Activated CD4-positive, alpha-beta T cell treated with anti-CD3 and anti-CD28 coated beads, Interleukin-2, amount 50 U/mL, for 16 hours (primary cell): ENCODE measurements around the gene IFT81.

Experiments
- DNase-seq: peaks from one replicate; pipeline ENCODE4 v3.0.0-alpha.2; 2020

Gene IFT81

DNA sequence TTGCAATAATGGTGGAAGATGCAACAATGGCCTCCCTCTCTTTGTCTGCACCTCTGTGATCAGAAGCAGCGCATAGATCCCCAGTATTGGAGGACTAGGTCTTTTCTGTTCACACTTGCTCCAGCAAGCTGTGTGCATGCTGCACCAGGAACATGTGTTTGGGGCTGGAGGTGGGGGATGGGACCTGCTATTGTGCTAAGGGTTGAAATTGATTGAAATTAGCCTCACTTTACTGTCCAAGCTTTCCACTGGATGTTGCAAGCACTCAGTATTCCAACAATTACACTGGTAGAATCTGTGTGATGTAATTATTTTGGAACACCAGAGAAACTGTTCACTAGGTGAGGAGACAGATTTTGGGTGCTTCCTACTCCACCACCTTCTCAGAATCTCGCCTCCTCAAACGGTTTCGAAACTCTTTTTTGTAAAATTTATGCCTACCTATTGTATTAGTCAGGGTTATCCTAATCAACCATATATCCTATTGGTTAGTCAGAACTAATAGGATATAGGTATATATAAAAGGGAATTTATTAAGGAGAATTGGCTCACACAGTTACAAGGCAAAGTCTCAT is 35.6 kb downstream of the IFT81 start:
- no peak for DNase-seq

DNA sequence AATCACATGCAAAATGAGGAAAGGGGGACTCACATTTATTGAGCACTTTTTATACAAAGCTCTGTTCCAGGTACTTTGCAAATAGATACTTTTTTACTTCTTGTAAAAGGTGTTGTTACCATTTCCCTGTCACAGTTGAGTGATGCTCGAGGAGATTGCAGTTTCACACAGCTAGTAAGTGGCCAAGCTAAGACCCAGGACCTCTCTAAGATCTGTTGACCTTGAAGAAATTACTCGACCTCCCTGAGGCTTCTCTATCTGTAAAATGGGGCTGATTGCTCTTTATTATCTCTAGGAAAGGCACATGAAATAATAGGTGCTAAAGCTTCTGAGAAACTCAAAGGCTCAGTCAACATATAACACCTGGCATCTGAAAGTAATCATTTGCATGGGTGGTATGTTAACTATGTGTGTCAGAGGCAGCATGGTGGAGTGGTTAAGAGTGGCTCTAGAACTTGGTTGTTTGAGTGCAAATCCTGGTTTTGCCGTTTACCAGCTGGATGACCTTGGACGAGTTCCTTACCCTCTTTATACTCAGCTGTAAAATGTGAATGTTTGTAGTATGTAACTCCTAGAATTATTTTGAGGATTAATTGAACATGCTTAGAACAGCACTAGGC is 41.5 kb downstream of the IFT81 start:
- DNase-seq = no peak

DNA sequence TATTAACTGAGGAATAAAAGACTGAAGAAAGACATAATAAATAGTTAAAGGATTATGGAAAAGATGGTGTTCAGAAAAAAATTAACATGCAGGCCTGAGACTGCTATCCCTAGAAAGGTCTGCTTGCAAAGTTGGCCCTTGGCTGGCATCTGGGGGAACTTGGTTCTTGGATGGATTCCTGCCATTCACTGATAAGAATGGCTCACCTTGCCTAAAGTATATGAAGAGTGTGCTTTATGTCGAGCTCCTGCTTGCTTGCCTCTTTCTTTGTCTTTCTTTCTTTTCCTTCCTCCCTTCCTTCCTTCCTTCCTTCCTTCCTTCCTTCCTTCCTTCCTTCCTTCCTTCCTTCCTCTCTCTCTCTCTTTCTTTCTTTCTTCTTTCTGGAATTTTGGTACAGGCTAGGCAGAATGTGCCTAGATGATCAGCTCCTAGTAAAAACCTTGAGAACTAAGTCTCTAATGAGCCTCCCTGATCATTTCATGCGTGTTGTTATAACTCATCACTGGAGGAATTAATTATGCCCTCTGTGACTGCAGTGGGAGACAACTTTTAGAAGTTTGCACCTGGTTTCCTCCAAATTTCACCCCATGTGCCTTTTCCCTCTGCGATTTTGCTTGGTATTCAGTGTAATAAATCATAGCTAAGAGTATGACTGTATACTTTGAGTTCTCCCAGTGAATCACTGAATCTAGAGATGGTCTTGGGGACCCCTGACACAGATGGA is 44.7 kb downstream of the IFT81 start:
- no peak for DNase-seq

DNA sequence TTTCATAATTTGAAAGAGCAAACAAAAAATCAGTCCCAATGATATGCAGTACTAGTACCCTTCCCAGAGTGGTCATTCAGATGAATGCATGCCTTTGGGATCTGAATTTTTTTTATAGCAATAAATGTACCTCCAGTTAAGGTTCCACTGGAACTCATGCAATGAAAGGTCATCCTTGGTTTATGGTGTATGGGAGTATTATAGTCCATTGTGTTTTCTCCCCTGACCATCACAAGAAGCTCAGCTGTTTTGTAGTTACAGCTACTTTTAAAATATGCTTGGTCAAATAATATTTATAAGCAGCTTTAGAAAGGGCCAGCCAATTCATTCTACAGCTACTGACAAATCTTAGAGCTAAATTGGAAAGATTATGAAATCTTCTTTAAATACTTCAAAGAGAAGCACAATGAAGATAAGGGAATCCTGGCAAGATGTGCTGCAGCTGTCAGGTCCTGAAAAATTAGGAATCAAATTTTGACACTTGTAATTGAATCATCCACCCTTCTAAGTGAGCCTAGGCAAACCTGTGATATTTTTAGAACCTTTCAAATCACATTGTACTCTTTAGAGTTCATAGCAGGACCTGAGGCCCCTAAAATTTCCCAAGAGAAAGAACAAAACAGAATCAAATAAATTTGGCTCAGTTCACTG is 46.5 kb downstream of the IFT81 start:
- DNase-seq = no peak

DNA sequence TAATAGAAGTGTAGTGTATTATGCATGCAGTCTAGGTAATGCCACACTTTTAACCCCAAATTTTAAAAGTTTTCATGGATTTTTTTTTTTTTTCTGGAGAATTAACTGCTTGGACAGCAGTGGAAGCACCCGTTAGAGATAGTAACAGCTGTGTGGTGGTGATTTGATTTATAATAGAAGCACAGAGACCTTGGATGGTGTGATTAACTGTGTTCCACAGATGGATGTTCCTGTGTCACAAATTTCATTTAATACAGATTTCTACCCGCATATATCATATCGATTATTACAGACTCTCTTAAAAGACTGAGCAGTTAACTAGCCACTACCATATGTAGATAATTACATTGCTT is 47.0 kb downstream of the IFT81 start:
- DNase-seq = no peak

DNA sequence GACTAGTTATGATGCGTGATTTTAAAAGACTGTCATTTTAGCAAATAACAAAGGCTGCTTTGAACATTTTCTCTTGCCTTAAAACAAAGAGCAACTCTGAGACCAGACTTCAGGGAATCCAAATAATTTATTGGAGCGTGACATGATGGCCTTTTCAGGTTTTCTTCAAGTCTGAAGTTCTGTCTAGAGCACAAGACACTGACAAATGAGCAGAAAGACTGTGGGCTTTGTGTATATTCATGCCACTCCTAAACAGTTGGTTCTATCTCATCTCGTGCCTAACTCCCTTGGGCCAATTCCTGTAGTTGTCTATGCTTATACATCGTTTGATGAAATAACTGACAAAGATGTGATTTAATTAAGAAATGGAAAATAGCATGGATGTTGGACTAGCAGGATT is 47.5 kb downstream of the IFT81 start:
- no peak for DNase-seq

DNA sequence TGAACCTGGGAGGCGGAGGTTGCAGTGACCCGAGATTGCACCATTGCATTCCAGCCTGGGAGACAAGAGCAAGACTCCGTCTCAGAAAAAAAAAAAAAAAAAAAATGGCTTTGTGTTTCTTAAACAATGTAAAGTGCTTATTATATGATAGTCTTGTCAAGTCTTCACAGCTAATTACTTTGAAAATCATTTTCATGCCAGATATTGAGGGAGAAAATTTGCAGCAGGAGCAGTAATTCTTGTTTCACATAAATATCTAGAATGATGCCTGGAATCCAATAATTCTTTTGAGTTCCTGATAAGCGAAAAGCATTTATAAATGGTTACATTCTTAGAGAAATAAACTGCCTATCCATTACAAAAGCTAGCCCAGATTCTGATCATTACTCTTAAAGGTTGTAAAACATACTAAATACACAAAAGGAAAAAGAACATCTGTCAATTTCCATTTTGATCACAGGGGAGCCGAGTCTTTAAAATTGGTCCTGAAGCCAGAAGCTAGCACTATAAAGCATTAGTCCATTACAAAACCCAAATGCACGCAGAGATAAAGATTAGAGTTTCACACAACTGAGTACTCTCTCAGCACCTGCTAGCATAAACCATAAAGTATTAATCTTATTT is 50.3 kb downstream of the IFT81 start:
- DNase-seq = no peak

DNA sequence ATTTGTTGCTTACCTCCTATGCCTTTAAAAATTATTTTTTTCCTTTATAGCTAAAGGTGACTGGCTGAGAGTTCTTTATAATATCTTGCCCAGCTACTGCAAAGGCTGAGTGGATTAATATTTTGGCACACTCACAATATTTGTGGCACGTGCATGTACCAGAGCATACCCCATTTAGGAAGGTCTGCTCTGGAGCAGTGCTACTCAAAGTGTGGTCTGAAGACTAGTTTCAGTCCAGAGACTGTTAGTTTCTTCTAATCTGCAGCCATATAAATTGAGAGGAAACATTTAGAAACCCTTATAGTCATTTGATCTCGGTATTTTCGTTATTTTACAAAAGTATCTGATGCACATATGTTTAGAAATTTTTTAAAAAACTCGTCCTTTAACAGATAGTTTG is 51.0 kb downstream of the IFT81 start:
- DNase-seq = no peak

DNA sequence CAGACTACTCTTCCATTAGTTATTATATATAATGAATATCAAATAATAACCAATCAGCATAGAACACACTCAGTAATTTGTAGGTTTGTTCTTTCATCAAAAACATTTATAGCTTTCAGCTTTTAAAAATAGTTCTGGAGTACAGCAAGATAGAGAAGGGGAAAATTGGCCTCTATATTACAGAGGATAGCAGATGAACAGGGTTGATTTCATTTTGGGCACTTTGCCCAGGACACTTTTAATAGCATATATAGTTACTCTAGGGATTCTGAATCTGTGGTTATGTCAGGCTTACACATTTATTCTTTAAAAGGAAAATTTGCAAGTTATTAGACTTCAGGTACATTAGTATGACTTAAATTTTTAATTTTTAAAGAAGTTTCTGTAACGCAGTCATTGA is 52.6 kb downstream of the IFT81 start:
- DNase-seq = no peak

DNA sequence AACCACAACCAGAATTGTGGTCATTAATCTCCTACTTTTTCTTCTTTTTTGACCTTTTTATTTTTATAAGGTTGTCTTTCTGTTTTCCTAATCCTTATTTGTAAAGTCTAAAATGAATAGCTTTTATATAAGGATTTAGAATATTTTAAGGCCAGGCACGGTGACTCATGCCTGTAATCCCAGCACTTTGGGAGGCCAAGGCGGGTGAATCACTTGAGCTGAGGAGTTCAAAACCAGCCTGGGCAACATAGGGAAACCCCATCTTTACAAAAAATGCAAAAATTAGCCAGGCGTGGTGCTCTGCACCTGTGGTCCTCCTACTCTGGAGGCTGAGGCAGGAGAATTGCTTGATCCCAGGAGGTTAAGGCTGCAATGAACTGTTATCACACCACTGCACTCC is 55.1 kb downstream of the IFT81 start:
- no peak for DNase-seq

DNA sequence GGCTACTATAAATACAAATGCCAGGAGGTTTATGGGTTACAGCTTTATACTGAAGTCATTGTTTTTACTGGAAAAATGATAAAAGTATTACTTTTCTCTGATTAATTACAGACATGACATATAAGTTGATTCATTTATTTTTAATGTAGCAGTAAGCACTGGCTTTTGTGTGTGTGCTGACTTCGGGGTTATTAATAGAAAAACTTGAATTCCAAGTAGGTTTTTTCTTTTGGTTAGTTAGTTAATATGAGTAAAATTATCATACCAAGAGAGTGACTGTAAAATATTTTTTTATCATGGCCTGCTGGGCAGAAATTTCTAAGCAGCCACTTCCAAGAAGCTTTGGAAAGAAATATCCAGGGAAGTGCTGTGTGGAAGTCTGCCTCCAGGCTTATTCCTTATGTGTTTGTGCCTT is 56.4 kb downstream of the IFT81 start:
- DNase-seq = no peak

DNA sequence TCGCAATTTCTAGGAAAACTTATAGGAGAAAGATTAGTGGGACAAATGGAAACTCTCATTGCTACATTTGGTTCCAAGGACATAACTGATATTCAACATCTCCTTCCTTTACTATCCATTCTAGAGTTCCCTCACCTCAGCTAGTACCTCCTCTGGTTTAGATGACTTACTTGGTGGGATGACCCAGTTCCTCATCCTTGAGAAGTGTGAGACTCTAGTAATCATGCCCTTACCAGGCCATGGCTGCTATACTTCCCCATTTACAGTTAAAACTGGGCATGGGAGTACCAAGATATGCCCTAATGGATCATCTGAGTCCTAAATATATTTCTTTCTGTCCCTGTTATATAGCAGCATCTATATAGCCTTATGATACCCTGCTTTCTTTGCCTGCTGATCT is 58.1 kb downstream of the IFT81 start:
- DNase-seq = no peak

DNA sequence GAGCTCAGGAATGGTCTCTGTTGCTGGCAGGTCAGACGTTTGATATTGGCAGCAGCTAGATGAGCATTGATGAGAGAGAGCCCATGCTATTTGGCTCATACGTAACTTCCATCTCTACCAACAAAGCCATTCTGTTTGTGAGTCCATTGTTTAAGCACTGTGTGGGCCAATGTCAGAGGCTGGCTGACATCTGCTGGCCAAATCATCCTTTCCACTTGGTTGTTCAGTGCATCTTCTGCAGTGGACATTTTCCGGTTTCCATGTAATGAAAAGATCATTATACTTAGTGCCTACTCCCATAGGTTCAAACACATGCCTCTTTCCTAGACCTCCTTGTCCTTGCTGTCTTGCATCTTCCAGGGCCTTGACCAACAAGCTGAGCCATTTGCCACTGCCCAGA is 59.2 kb downstream of the IFT81 start:
- no peak for DNase-seq

DNA sequence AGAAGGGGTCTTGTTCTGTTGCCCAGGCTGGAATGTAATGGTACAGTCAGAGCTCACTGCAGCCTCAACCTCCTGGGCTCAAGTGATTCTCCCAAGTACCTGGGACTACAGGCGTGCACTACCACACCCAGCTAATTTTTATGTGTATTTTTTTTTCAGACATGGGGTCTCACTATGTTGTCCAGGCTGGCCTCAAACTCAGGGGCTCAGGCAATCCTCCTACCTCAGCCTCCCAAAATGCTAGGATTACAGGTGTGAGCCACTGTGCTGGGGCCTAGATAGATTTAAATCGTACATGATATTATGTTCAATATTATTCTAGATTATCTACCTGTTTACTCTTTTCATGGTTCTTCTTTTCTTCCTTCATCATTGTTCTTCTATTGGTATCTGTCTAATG is 61.5 kb downstream of the IFT81 start:
- no peak for DNase-seq

DNA sequence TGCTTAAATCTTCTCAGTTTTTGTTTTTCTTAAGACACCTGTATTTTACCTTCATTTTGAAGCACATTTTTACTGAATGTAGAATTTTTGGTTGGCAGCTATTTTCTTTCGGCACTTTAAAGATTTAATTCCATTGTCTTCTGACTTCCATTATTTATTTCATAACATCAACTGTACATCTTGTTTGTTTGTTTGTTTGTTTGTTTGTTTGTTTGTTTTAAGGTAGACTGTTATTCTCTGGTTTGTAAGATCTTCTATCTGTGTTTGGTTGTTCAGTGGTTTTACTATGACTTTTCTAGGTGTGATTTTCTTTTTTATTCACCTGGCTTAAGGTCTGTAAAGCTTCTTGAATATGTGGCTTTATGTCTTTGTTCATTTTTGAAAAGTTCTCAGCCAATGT is 61.9 kb downstream of the IFT81 start:
- DNase-seq = no peak

DNA sequence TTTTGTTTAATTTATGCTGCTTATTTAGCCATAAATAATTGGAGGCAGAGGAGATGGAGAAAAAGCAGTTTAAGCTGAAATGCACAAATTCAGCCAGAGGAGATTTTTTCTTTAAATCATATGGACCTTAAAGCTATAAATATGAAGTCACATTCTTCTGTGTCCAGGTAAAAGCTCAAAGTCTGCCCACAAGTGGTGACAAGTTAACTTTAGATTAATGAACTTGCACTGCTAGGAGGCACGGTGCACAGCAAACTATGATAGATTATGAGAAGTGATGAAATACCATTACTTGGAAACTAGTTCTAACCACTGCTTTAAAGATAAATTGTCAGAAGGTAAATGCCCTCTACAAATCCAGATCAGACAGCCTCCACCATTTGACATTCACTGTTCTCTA is 69.0 kb downstream of the IFT81 start:
- no peak for DNase-seq

DNA sequence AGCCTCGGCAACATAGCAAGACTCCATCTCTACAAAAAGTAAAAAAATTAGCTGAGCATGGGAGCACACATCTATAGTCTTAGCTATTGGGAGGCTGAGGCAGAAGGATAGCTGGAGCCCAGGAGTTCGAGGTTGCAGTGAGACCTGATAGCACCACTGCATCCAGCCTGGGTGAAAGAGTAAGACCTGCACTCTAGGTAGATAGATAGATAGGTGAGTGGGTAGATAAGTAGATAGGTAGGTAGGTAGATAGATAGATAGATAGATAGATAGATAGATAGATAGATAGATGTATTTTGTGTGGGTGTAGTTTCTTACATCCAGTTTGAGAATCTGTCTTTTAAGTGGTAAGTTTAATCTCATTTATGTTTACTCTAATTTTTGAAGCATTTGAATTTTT is 72.8 kb downstream of the IFT81 start:
- no peak for DNase-seq

DNA sequence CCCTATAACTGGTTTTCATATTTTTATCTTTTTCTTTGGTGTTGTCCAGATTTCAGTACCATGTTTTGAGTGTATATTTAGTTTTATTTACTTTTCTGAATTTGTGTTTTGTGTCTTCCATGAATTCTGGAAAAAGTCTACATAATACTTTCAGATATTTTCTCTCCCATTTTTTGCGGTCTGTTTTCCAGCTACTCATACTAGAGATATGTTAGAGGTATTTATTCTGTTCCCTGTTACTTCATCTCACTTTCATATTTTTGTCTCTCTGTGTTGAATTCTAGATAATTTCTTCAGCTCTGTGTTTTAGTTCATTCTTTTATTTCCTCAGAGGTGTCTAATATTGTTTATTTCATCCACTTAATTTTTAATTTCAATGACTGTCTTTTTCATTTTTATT is 74.2 kb downstream of the IFT81 start:
- DNase-seq = no peak

DNA sequence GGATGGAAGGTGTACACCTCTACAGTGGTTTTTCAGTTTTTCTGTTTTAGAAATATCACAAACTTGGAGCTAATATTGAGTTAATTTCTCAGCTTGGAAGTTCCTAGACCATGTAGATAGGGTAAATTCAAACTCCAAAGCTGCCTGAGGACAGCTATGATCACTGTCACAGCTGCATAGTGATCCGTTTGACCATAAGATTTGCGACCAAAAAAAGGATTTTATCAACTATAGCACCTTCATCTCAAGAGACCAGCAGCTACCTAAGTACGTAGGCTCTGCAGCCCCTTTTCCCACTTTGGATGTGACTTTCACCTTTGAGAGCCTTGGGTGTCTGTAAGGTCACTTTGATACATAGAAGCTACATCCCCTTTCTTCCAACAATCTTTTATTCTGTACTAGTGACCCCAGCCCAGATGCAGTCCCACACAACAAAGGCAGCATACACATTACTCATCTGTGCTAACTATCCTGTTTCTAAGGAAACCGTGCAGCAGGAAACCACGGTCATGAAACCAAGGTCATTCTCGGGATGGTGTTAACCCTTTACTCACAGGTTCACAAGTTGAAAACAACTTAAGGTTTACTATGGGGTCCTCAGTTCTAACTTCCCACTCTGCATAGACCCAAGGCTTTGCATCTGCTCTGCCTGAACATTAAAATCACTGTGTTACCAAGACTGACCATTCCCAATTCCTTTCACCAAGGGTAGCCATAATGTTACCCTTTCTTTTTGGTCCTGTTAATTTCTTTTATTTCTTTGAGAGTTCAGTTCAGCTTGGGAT is 75.4 kb downstream of the IFT81 start:
- DNase-seq = peak; percentile 50

DNA sequence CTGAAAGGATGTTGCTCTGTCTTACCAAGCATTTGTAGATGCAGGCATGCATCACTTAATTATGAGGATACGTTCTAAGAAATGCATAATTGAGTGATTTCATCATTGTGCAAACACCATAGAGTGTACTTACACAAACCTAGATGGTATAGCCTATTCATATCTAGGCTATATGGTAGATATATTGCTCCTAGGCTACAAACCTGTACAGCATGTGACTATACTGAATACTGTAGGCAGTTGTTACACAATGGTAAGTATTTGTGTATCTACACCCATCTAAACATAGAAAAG is 75.9 kb downstream of the IFT81 start:
- no peak for DNase-seq

DNA sequence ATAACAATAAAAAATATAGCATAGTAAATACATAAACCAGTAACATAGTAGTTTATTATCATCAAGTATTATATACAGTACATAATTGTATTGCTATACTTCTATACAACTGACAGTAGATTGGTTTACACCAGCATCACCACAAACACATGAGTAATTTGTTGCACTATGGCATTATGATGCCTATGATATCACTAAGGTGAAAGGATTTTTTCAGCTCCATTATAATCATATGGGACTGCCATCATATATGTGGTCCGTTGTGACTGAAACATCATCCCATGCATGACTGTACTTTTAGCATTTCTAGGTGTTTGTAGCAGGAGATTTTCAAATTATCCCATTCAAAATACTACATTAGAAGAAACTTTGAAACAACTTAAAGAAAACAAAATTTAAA is 77.8 kb downstream of the IFT81 start:
- no peak for DNase-seq

DNA sequence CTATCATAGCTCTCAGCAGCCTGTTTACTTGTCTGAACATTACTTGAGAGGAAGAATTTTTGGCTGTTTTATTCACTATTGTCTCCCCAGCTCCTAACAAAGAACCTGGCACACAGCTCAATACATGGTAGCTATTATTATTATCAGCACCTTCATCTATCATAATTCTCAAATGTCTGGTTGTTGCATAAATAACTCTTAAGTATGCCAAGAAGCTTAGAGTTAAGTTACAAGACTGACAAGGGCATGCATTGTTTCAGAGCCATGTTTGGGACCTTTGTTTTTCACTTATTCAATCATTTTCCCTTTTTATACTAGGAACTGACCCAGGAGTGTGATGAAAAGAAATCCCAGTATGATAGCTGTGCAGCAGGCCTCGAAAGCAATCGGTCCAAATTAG is 79.4 kb downstream of the IFT81 start:
- no peak for DNase-seq

DNA sequence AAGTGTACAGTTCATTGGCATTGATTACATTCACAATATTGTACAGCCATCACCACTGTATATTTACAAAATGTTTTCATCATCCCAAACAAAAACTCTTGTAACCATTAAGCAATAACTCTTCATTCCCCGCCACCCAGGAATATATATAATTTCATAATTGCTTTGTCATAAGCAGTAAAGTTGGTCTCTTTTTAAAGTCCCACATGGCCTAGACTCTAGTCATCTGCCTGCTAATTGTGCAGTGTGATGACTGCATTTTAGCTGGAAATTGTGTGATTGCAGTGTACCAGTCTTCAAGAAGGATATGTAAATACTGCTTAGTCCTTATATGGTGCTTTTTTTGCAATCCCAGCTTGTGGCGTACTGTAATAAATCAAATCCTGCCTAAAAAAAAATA is 81.8 kb downstream of the IFT81 start:
- no peak for DNase-seq
